ENCODE data around the gene COX6B2. TPM values are rescaled to one million over a fixed set of nuclear protein-coding genes. Genes with fewer than 3 reads are reported as not detected.

The COX6B2 gene
- total and polyA plus RNA-seq, 2 of the 8 experiments (the other 6 are each of a cell fraction or from before 2014, with no cell fraction given), result 4.9 to 6.4 TPM

- 90% methylated on average over 12 of the region's 12 CpGs; no CpG with 5 or more reads in 1 of the 2 experiments for WGBS, 2 experiments (ENCODE audit: extremely low coverage in 1 of 2, insufficient coverage in 1 of 2, insufficient read length in 1 of 2, insufficient replicate concordance in 2 of 2, low coverage in 1 of 2, low lambda C conversion rate in 2 of 2, missing lambda C conversion rate in 1 of 2)
- H3K36me3 ChIP-seq (ENCODE audit: control insufficient read depth in 2 of 4, insufficient read depth in 4 of 4, low read length in 3 of 4), result peaks cover 23 to 35% (median 26%) of the 10 kb centered on the region in 4 experiments
- H4K91ac ChIP-seq (replicated peaks; ENCODE audit: insufficient read length, low read length), result no peak overlapping the region
- no peak overlapping the region for H2BK5ac ChIP-seq (ENCODE audit: low read depth, low read length)
- H2AFZ ChIP-seq (ENCODE audit: low read length), result no peak overlapping the region
- H3K23ac ChIP-seq (ENCODE audit: insufficient read length), result no peak overlapping the region
- no peak overlapping the region for H2BK20ac ChIP-seq (ENCODE audit: low read length)
- DNase-seq (ENCODE audit: low read depth in 1 of 2, low spot score in 2 of 2), result no peak
- H4K5ac ChIP-seq (ENCODE audit: insufficient read length, low read depth, low read length), result no peak overlapping the region
- no peak overlapping the region for H4K8ac ChIP-seq (ENCODE audit: extremely low read depth, insufficient read depth, low read length)
- peaks cover 14 to 23% of the 10 kb centered on the region in 2 experiments; a peak in 3 of 4 replicates for H3K79me2 ChIP-seq (ENCODE audit: control insufficient read depth in 1 of 2, insufficient read depth in 2 of 2, low read length in 2 of 2)
- no peak for FAIRE-seq
- H3K56ac ChIP-seq (replicated peaks; ENCODE audit: insufficient read length, low read depth, low read length), result no peak overlapping the region
- no peak overlapping the region for H2BK12ac ChIP-seq (ENCODE audit: low read depth, low read length)
- H3K18ac ChIP-seq (ENCODE audit: extremely low read depth, low read length), result no peak overlapping the region
- H3K27me3 ChIP-seq (replicated peaks in 1 of 4; ENCODE audit: control insufficient read depth in 3 of 4, extremely low read depth in 1 of 4, insufficient read depth in 3 of 4, low read length in 3 of 4), result no peaks in the 10 kb centered on the region
- peaks cover 25 to 42% of the 10 kb centered on the region in 2 experiments for H4K20me1 ChIP-seq (replicated peaks in 1 of 2; ENCODE audit: control insufficient read depth in 1 of 2, insufficient read depth in 2 of 2, low read length in 2 of 2)
- H3K14ac ChIP-seq (ENCODE audit: insufficient read length), result no peak overlapping the region
- H3K27ac ChIP-seq (ENCODE audit: low read depth, low read length), result no peak overlapping the region
- ChIA-PET CTCF (ENCODE audit: partially characterized antibody) (interaction anchor here (1.1 to 6.1 kb wide), 2 partner anchors 11 to 98 kb away, joined by 3 to 39 read pairs; no protein-coding TSS in a partner anchor), POLR2A (ENCODE audit: partially characterized antibody) (interaction anchor here (1.0 to 26.7 kb wide), 14 partner anchors 8 to 184 kb away, joined by 3 to 874 read pairs (median 4); partner anchors contain the start of genes GARIN5B, HSPBP1, IL11 and KMT5C)
- no peaks in the 10 kb centered on the region for H3K9me3 ChIP-seq (ENCODE audit: insufficient read depth in 2 of 2, low read depth in 1 of 2, low read length in 1 of 2)
- no peak overlapping the region for H3K4ac ChIP-seq (replicated peaks; ENCODE audit: insufficient read length, low read depth, low read length)
- peaks cover 0 to 46% (median 36%) of the 10 kb centered on the region in 4 experiments; a peak in 6 of 7 replicates for H3K4me1 ChIP-seq (replicated peaks in 1 of 4; ENCODE audit: control insufficient read depth in 3 of 4, insufficient read depth in 4 of 4, low read length in 3 of 4)
- TF ChIP-seq POLR2AphosphoS5 (IDR thresholded peaks at IDR 0.05; ENCODE audit: low read depth, low read length), result peak; percentile 47; the same call in 1 of the 2 replicates
- peak in 1 of 2 experiments; percentile 67; a peak in 2 of 3 replicates for TF ChIP-seq POLR2A (IDR thresholded peaks at IDR 0.05; ENCODE audit: control extremely low read depth in 1 of 2, low read depth in 2 of 2, low read length in 2 of 2)
- no peak for TF ChIP-seq SP1 (IDR thresholded peaks at IDR 0.05; ENCODE audit: low read depth, low read length)
- TF ChIP-seq KDM1A (IDR thresholded peaks at IDR 0.05; ENCODE audit: borderline replicate concordance, low read length), result peak; percentile 54; the same call in 1 of the 2 replicates
- no peak overlapping the region; a peak in 1 of 4 replicates for H3K4me2 ChIP-seq (ENCODE audit: insufficient read depth in 1 of 2, low read depth in 2 of 2, low read length in 2 of 2)
- no peak overlapping the region for H2AK5ac ChIP-seq (ENCODE audit: low read depth, low read length)
- no peak overlapping the region for H3K9ac ChIP-seq (replicated peaks in 1 of 4; ENCODE audit: extremely low read depth in 1 of 4, low read depth in 3 of 4, low read length in 3 of 4)
- peaks cover 28% of the 10 kb centered on the region for H3K79me1 ChIP-seq (ENCODE audit: low read depth, low read length)
- no peak overlapping the region for H2BK15ac ChIP-seq (ENCODE audit: low read length)
- no peak overlapping the region for H2BK120ac ChIP-seq (replicated peaks; ENCODE audit: low read depth, low read length)
- peaks cover 7% of the 10 kb centered on the region; the same call in 1 of the 2 replicates for H3K23me2 ChIP-seq (ENCODE audit: low read depth, low read length)
- H3K4me3 ChIP-seq (ENCODE audit: extremely low read depth in 1 of 4, insufficient read depth in 2 of 4, low read depth in 3 of 4, low read length in 4 of 4), result no peak overlapping the region
Observed at GRCh38 chr19:55391191-55391670, 36.7 kb upstream of the COX6B2 start.

All from H1 (cell line).